ENCODE data around the gene CTDSP1.

CTDSP1 gene

GRCh38 chr2:218418717-218419458, 19.2 kb downstream of the CTDSP1 start, which contains the start of gene VIL1:
Gene VIL1, plus strand, starts transcription at chr2:218419123. Its CDS starts 4,656 bp downstream, at chr2:218423779.
- DNase-seq (ENCODE audit: insufficient read length, low spot score), result no peak
- no peak for FAIRE-seq
- TF ChIP-seq, protein P1, sequence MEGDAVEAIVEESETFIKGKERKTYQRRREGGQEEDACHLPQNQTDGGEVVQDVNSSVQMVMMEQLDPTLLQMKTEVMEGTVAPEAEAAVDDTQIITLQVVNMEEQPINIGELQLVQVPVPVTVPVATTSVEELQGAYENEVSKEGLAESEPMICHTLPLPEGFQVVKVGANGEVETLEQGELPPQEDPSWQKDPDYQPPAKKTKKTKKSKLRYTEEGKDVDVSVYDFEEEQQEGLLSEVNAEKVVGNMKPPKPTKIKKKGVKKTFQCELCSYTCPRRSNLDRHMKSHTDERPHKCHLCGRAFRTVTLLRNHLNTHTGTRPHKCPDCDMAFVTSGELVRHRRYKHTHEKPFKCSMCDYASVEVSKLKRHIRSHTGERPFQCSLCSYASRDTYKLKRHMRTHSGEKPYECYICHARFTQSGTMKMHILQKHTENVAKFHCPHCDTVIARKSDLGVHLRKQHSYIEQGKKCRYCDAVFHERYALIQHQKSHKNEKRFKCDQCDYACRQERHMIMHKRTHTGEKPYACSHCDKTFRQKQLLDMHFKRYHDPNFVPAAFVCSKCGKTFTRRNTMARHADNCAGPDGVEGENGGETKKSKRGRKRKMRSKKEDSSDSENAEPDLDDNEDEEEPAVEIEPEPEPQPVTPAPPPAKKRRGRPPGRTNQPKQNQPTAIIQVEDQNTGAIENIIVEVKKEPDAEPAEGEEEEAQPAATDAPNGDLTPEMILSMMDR (IDR thresholded peaks at IDR 0.05; ENCODE audit: insufficient read depth, missing control alignments), result no peak

DNA sequence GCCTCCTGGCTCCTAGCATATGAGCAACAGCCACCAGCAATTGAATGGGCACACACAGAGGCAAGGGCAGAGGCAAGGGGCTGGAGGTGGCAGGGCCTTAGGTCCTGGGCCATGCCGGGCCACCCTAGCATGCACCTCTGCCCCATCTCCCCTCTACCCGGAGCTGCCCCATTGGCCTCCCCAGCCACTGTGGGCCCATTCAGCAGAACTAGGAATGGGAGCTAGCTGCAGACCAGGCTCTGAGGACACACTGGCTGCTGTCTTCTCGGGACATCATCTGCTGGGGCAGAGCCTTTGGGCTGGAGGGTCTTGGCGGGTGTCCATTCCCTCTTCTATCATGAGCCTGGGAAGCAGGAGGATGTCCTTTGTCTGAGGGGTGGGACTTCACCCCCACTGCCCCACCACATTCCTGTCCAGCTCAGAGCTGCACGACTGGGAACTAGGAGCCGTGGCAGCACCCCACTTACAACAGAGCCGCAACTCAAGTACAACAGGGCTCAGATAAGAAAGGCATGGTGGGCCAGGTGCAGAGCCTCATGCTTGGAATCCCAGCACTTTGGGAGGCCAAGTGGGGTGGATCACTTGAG, 20.1 kb downstream of the CTDSP1 start:
- FAIRE-seq (no peak), DNase-seq (ENCODE audit: insufficient read length, low spot score) (peak; percentile 6)
- TF ChIP-seq, protein P1 (IDR thresholded peaks at IDR 0.05; ENCODE audit: insufficient read depth, missing control alignments), result no peak

GRCh38 chr2:218421027-218421426, 21.4 kb downstream of the CTDSP1 start:
- TF ChIP-seq, protein P1 (IDR thresholded peaks at IDR 0.05; ENCODE audit: insufficient read depth, missing control alignments), result no peak
- FAIRE-seq (no peak), DNase-seq (ENCODE audit: insufficient read length, low spot score) (no peak)

GRCh38 chr2:218422403-218423086, 22.9 kb downstream of the CTDSP1 start:
- no peak for FAIRE-seq
- DNase-seq (ENCODE audit: insufficient read length, low spot score), result no peak
- TF ChIP-seq, protein P1 (IDR thresholded peaks at IDR 0.05; ENCODE audit: insufficient read depth, missing control alignments), result no peak

- no peak for FAIRE-seq
- TF ChIP-seq, protein P1 (IDR thresholded peaks at IDR 0.05; ENCODE audit: insufficient read depth, missing control alignments), result no peak
- DNase-seq (ENCODE audit: insufficient read length, low spot score), result no peak
These were observed 23.9 kb downstream of the CTDSP1 start for GRCh38 chr2:218423584-218423983.

GRCh38 chr2:218425531-218425930, 25.9 kb downstream of the CTDSP1 start:
- TF ChIP-seq, protein P1 (IDR thresholded peaks at IDR 0.05; ENCODE audit: insufficient read depth, missing control alignments), result no peak
- no peak for DNase-seq (ENCODE audit: insufficient read length, low spot score)
- FAIRE-seq, result no peak

Data from D721Med (cell line).